Measurements from ENCODE around the gene BLTP2.
"Not testable (repeated sequence)": the region's sequence is repeated elsewhere in the genome, so short reads cannot be mapped to it uniquely, and the experiment has no call there.

DNA sequence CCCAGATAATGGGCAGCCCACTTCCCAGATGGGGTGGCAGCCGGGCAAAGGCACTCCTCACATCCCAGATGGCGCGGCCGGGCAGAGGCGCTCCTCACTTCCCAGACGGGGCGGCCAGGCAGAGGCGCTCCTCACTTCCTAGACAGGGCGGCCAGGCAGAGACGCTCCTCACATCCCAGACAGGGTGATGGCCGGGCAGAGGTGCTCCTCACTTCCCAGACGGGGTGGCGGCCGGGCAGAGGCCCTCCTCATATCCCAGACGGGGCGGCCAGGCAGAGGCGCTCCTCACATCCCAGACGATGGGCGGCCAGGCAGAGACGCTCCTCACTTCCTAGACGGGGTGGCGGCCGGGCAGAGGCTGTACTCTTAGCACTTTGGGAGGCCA lies 14.5 kb upstream of the BLTP2 start:
- not testable (repeated sequence) for TF ChIP-seq YY1 (IDR thresholded peaks at IDR 0.05; ENCODE audit: insufficient read depth, insufficient read length); ZNF274 (IDR thresholded peaks at IDR 0.05; ENCODE audit: low read depth, low read length)
